Stomach (tissue), 9 donors: ENCODE measurements around the gene C10orf90. TPM values are rescaled to one million over a fixed set of nuclear protein-coding genes. Genes with fewer than 3 reads are reported as not detected.
A peak's percentile ranks its signal among the peaks of the same experiment; 100 is the strongest.

Source experiments
- DNase-seq, 2 donors: peaks; one replicate each; pipeline versions ENCODE4 v3.0.0 to v3.0.0-alpha.2; 2013 to 2019
- H3K27ac ChIP-seq, 5 donors: fragments of 200-600 bp in 4 of 5; sonication (generic) in 4 of 5; one replicate each; pipeline ENCODE4 v1.5.1; 2013 to 2019; ENCODE audit warnings: mild to moderate bottlenecking in 1 of 5, moderate library complexity in 1 of 5
- H3K27me3 ChIP-seq, 3 donors: fragments of 200-600 bp; sonication (generic); one replicate each; pipeline ENCODE4 v1.5.1; 2017 to 2019; ENCODE audit warnings: mixed run types in 1 of 3
- H3K36me3 ChIP-seq, 4 donors: fragments of 200-600 bp; sonication (generic); 1 replicate in 3 of 4; 2 replicates in 1 of 4; pipeline ENCODE4 v1.5.1; 2016 to 2019
- H3K4me1 ChIP-seq, 4 donors: fragments of 200-600 bp; sonication (generic); one replicate each; pipeline ENCODE4 v1.5.1; 2016 to 2019
- H3K4me3 ChIP-seq, 4 donors: fragments of 200-600 bp; sonication (generic) in 3 of 4; one replicate each; pipeline ENCODE4 v1.5.1; 2016 to 2019; ENCODE audit warnings: mild to moderate bottlenecking in 1 of 4
- H3K9me3 ChIP-seq, 4 donors: fragments of 200-600 bp; sonication (generic); one replicate each; pipeline ENCODE4 v1.5.1; 2016 to 2019
- EP300 ChIP-seq: sonication (generic); formaldehyde crosslinking; IDR thresholded peaks from one replicate; pipeline ENCODE4 v1.6.1; 2017; ENCODE audit warnings: antibody characterized with exemption
- POLR2A ChIP-seq, 4 donors: fragments of 450-650 bp; IDR thresholded peaks; one replicate each; pipeline ENCODE4 v1.6.1; 2016; ENCODE audit warnings: antibody characterized with exemption in 4 of 4, control low read depth in 2 of 4, mild to moderate bottlenecking in 1 of 4, moderate library complexity in 1 of 4
- POLR2AphosphoS5 ChIP-seq, 3 donors: sonication (generic); formaldehyde crosslinking; IDR thresholded peaks; one replicate each; pipeline ENCODE4 v1.6.1; 2016; ENCODE audit warnings: antibody characterized with exemption in 3 of 3
- WGBS, 5 donors: extraction: QIAGEN DNeasy Blood & Tissue Kit in 3 of 5; methylation state at CpG; one replicate each; pipeline versions ENCODE4 v1.1.5 to v1.1.7; 2013 to 2018; 5-methylcytosine and 5-hydroxymethylcytosine counted together
- intact Hi-C: fragments of 100-400 bp; cut with DNase I; formaldehyde crosslinking; loops from one replicate; pipeline ENCODE4 v1.15.1; 2023; ENCODE audit warnings: low total_unique reads
- polyA plus RNA-seq, 3 donors: library from polyadenylated mRNA; stranded (reverse); fragments of 200-250 nt; gene quantifications; one replicate each; pipeline ENCODE4 v1.2.3, GENCODE V29; 2013
- total RNA-seq, 5 donors: library from RNA; depleted of rRNA; stranded (reverse); fragments of >200 nt; gene quantifications; one replicate each; pipeline versions ENCODE4 v1.1.0 to v1.2.3, GENCODE V29; 2014 to 2016
- TF ChIP-seq, protein P1 (sequence below), 7 experiments: fragments of 450-650 bp in 4 of 7; fragments of 200-600 bp in 3 of 7; sonication (generic) in 3 of 7; IDR thresholded peaks; one replicate each; pipeline ENCODE4 v1.5.1; 2016 to 2019; ENCODE audit warnings: antibody characterized with exemption in 7 of 7, control low read depth in 2 of 7, mild to moderate bottlenecking in 1 of 7
- donor health status: healthy with polysubstance abuse.
- donor health status: Bipolar disorder and iron deficiency.
- donor health status: healthy.

C10orf90 gene
- total and polyA plus RNA-seq, 8 donors = not detected

DNA sequence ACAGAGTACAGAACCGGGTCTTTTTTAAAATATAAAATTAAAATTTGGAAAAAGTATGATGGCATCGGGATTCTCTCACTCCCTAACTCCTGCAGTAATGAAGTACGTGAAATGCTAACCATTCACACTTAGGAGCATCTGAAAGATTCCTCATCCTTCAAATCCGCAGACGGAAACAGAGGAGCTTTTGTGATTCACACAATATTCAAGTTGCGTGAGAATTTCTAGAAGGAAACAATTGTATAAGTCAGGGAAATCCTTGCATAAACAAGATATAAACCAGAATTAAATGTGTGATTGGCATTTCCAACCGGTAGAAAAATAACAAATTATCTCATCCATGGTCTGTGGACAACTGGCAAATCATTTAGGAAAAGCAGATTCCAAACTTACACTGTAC lies 179.0 kb downstream of the C10orf90 start:
- WGBS, 5 donors = 50 to 66% (median 60%) methylated on average over 7 of the region's 7 CpGs
- TF ChIP-seq, protein P1, sequence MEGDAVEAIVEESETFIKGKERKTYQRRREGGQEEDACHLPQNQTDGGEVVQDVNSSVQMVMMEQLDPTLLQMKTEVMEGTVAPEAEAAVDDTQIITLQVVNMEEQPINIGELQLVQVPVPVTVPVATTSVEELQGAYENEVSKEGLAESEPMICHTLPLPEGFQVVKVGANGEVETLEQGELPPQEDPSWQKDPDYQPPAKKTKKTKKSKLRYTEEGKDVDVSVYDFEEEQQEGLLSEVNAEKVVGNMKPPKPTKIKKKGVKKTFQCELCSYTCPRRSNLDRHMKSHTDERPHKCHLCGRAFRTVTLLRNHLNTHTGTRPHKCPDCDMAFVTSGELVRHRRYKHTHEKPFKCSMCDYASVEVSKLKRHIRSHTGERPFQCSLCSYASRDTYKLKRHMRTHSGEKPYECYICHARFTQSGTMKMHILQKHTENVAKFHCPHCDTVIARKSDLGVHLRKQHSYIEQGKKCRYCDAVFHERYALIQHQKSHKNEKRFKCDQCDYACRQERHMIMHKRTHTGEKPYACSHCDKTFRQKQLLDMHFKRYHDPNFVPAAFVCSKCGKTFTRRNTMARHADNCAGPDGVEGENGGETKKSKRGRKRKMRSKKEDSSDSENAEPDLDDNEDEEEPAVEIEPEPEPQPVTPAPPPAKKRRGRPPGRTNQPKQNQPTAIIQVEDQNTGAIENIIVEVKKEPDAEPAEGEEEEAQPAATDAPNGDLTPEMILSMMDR (IDR thresholded peaks at IDR 0.05) = no peak
- TF ChIP-seq EP300 (no peak), POLR2A (IDR thresholded peaks at IDR 0.05) (no peak)
- no peak for DNase-seq
- Histone ChIP-seq H3K4me1 (no peaks in the 10 kb centered on the region), H3K27ac (no peak overlapping the region), H3K4me3 (no peak overlapping the region), H3K36me3 (no peaks in the 10 kb centered on the region), H3K27me3 (no peaks in the 10 kb centered on the region), H3K9me3 (peaks cover 0 to 9% (median 0%) of the 10 kb centered on the region in 4 donors)
- intact Hi-C loops = no loop called here

DNA sequence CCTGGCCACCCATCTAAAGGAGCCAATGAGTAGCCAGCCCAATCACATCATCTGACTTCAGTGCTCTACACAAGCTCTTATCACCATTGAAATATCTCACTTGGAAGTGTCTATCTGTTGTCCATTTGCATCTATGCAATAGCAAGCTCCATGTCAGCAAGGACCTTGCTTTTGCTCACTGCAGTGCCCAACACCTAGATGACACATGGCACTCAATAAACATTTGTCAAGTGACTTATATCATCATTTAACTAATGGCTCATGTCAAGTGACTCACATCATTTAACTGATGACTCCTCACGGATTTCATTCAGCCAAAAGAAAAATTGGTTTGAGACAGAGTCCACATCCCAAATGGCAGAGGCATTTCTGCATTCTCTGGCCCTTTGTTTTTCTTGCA lies 189.3 kb downstream of the C10orf90 start:
- no peak overlapping the region for H3K4me3 ChIP-seq
- WGBS, 5 donors = 58 to 83% (median 77%) methylated on average over 1 of the region's 1 CpG
- intact Hi-C loops = no loop called here
- H3K4me1 ChIP-seq = no peaks in the 10 kb centered on the region
- DNase-seq = no peak
- TF ChIP-seq POLR2A (IDR thresholded peaks at IDR 0.05) = no peak
- no peak for TF ChIP-seq EP300
- no peaks in the 10 kb centered on the region for H3K9me3 ChIP-seq
- no peaks in the 10 kb centered on the region for H3K36me3 ChIP-seq
- H3K27me3 ChIP-seq = no peaks in the 10 kb centered on the region
- H3K27ac ChIP-seq = no peak overlapping the region

DNA sequence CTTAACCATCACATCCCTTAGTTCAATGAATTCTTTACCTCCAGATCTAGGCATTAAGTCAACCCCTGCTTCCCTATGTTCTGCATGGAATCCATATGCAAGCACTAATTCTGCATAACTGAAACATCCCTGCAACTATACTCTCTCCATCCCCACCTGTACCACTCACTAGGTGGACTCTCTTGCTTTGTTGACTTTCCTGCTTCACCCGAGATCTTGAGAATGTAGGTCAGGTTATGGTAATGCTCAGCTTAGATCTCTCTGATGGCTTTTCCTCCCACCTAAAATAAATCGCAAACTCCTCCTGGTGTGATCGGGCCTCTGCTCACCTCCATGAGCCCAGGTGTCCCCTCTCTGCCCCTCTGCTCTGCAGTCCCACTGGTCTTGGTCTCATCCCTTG lies 189.8 kb downstream of the C10orf90 start:
- Histone ChIP-seq H3K4me1 (no peaks in the 10 kb centered on the region), H3K36me3 (no peaks in the 10 kb centered on the region), H3K27ac (no peak overlapping the region), H3K27me3 (no peaks in the 10 kb centered on the region), H3K4me3 (no peak overlapping the region), H3K9me3 (no peaks in the 10 kb centered on the region)
- WGBS, 5 donors = 73 to 90% (median 87%) methylated on average over 3 of the region's 3 CpGs
- intact Hi-C loops = no loop called here
- TF ChIP-seq, protein P1 (IDR thresholded peaks at IDR 0.05) = no peak
- TF ChIP-seq POLR2AphosphoS5 (IDR thresholded peaks at IDR 0.05) (no peak), POLR2A (IDR thresholded peaks at IDR 0.05) (no peak), EP300 (no peak)
- DNase-seq = no peak

GRCh38 chr10:126479280-126479895 lies 191.1 kb downstream of the C10orf90 start:
- peak in 1 of 2 donors; percentile 21 for DNase-seq
- TF ChIP-seq EP300 (no peak), POLR2AphosphoS5 (IDR thresholded peaks at IDR 0.05) (no peak), POLR2A (IDR thresholded peaks at IDR 0.05) (no peak)
- TF ChIP-seq, protein P1 (IDR thresholded peaks at IDR 0.05) = no peak
- intact Hi-C loops = no loop called here
- Histone ChIP-seq H3K4me1 (no peaks in the 10 kb centered on the region), H3K9me3 (no peaks in the 10 kb centered on the region), H3K27me3 (no peaks in the 10 kb centered on the region), H3K27ac (no peak overlapping the region), H3K4me3 (no peak overlapping the region), H3K36me3 (no peaks in the 10 kb centered on the region)
- WGBS, 5 donors = 80 to 88% (median 85%) methylated on average over 7 of the region's 7 CpGs

GRCh38 chr10:126478546-126478945 lies 191.9 kb downstream of the C10orf90 start:
- Histone ChIP-seq H3K4me1 (no peaks in the 10 kb centered on the region), H3K36me3 (no peaks in the 10 kb centered on the region), H3K27ac (no peak overlapping the region), H3K4me3 (no peak overlapping the region), H3K27me3 (no peaks in the 10 kb centered on the region), H3K9me3 (no peaks in the 10 kb centered on the region)
- 49 to 59% (median 53%) methylated on average over 6 of the region's 6 CpGs for WGBS, 5 donors
- DNase-seq = peak in 1 of 2 donors; percentile 31
- no peak for TF ChIP-seq POLR2A (IDR thresholded peaks at IDR 0.05)
- TF ChIP-seq, protein P1 (IDR thresholded peaks at IDR 0.05) = no peak
- TF ChIP-seq EP300 = no peak
- TF ChIP-seq POLR2AphosphoS5 (IDR thresholded peaks at IDR 0.05) = no peak
- intact Hi-C loops = no loop called here
